GM19397 (cell line): ENCODE results near the gene CEP63.

Source experiments
- ATAC-seq: cut with Tn5 transposase; IDR thresholded peaks from one replicate; pipeline ENCODE4 v1.9.1; 2021; ENCODE audit warnings: mild to moderate bottlenecking, moderate library complexity; ENCODE audit not compliant: unreplicated experiment

CEP63 gene

GRCh38 chr3:134606033-134607025 is 120.5 kb downstream of the CEP63 start:
- no peak for ATAC-seq

GRCh38 chr3:134607054-134608022 is 121.5 kb downstream of the CEP63 start:
- no peak for ATAC-seq

- no peak for ATAC-seq
These were observed 122.3 kb downstream of the CEP63 start for GRCh38 chr3:134608023-134608770.

- ATAC-seq: no peak
These were observed 123.0 kb downstream of the CEP63 start for GRCh38 chr3:134608771-134609435.

DNA sequence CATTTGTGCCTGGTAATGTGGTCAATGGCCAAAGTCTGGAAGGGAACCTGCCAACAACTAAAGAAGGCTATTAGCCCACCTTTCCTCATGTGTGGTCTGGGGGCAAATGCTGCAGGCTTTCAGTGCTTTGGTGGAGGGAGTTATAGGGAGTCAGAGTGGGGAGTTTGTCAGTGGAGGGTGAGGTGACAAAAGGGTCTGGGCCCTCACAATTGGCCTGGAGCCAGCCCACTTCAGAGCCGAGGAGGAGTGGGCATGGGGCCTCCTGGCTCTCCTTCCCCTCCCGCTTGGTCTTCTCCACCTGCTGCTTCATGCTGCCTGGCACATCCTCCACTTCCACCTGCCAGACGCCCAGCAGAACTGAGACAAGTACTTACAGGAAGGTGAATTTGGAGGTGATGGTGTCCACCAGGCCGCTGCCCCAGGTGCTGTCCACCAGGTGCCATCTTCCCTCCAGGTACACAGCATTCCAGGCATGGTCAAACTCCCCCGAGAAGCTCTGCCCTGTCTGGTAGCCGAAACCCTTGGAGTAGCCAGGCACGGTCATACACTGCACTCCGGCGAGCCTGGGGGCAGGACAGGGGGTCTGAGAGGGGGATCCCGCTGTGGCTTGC is 124.1 kb downstream of the CEP63 start:
- no peak for ATAC-seq

DNA sequence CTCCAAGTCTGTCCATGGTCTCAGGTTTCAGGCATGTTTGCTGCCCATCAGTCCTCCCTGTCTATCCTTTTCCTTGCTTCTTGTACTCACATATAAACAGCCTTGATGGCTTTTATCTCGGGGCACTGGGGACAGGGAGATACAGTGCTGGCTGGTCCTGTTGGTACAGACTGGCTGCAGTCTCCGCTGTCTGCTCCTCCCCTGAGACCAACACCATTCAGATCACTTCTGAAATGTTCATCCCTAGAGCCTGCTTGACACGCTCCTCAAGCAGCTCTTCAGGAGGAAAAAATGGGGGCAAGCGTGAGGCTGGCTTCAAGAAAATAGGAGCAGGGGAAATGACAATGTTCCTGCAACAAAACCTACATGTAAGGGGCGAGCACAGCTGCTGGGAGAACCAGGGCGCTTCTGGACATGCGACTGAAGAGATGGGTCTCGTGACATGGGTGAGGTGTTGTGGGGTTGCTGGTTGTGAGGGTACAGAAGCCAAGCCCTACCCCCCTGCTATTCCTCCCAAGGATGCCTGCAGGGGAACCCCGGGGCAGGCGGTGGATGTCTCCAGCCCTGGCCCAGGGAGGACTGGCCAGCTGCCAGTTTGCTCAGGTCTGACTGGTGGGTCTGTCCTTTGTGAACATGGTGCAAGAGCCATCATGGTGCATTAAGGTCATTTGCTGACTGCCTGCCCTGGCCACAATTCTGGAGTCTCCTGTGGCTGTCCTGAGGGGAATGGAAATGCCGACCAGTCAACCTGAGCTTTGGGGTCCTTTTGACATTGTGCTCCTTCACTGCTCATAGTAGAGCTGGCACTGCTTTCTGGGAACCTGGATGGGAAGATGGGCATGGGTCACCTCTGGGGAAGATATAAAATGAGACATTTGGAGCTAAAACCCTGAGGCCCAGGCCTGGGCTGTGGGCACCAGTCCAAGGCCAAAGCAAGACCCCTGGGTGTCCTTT is 124.9 kb downstream of the CEP63 start:
- no peak for ATAC-seq

- no peak for ATAC-seq
These were observed 125.7 kb downstream of the CEP63 start for GRCh38 chr3:134611516-134611915.

DNA sequence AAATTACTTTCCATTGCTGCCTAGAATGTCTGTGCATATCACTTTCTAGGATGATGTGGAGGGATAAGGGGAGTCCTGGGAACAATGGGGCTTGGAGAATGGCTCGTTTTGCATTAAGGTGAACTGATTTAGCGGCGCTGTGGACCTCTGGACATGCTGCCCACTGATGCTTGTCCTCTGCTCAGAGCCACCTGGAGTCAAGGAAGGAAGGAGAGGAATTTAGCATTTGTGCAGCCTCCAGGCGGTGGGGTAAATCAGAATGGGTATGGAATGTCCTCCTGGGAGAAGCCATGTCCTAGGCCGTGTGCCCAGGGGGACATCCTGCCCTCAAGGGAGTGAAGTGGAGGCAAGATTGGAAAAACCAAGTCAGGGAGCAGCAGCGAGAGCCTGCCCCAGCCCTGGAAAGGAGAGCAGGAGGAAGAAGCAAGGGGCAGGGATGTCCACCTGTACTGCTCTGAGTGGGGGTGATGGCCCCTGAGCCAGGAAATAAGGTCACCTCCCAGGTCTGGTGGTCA is 127.2 kb downstream of the CEP63 start:
- no peak for ATAC-seq

GRCh38 chr3:134614955-134615354 is 129.1 kb downstream of the CEP63 start:
- ATAC-seq: no peak

DNA sequence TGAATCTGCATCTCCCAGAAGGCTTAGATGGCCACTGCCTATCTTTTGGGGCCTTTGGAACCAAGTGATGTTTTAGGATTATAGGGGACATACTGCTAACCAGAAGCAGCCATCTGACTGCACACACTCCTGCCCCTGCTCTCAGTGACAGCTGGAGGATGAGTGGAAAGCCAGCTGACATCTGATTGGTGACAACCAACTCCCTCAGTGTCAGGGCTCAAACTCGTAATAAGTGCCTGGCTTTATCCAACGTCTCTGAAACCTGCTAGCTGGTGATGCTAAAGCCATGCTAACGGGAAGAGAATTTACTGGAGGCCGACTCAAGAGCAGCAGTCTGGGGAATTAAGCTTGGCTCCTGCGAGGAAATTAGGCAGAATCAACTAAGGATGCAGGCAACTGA is 129.9 kb downstream of the CEP63 start:
- ATAC-seq: no peak

DNA sequence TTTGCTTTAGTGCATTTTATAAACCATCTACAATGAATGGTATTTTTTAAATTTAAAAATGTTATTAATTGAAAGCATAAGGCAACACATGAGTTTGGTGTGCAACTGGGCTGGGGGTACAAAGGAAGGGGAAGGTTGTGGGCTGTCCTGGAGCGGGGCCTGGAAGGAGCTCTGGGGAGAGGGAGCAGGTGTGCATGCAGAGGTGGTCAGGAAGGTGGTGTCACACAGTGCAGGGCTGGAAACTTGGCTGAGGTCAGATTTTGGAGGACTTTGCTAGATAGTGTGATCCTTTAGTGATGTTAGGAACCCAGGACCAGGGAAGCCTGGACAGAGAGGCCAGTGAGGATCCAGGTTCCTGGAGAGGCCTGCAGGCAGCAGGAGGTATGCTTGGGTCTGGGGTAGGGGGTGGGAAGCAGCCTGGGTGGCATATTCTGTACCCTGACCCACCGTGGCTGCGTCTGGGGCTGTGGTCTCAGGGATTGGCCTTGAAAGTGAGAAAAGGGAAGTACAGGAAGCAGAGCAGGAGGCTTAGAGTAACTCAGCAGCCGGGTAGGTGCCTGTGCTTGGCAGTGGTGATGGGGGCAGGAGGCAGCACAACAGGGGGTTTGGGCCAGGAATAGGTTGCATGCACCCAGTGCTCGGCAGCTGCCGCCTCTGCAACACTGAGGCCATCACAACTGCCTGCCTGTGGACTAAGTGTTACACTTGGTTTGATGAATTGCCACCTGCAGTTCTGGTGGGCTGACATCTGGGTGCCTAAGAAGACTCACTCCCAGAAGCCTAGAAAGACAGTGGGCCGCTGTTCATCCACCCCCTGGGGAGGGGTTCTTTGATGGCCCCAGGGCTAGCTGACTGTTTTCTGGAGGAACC is 132.0 kb downstream of the CEP63 start:
- ATAC-seq: no peak

- ATAC-seq: no peak
These were observed 132.8 kb downstream of the CEP63 start for GRCh38 chr3:134618478-134619300.

GRCh38 chr3:134619301-134619615 is 133.4 kb downstream of the CEP63 start:
- ATAC-seq: no peak

DNA sequence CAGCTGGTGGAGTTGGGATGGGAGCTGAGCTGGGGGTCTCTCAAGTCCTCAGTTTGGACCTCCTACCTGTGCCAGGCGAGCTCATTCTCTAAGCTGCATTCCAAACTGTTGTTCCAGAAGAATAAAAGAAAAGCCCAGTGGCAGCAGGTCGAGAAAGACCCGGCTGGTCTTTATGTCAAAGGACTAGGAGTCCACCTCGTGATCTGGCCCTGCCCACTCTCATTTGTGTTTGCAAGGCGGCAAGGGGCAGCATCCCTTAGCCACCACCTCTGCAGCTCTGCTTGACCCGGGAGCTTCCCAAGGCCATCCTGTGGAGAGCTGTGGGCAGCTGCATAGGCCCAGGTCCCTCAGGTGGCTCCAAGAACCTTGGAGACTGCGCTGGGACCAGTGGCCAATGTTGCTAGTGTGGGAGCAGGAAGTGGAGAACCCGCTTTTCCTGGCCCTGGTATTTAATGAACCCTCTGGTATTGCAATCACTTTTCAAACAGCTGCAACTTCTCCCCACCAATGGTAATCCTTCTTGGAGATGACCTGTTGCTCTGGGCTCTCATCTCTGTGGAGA is 134.1 kb downstream of the CEP63 start:
- no peak for ATAC-seq

- no peak for ATAC-seq
These were observed 134.7 kb downstream of the CEP63 start for GRCh38 chr3:134620476-134621115.

GRCh38 chr3:134621854-134622253 is 136.0 kb downstream of the CEP63 start:
- no peak for ATAC-seq
